PC-3 (cell line): Measurements from ENCODE around the gene SCAMP4. TPM values are rescaled to one million over a fixed set of nuclear protein-coding genes. Genes with fewer than 3 reads are reported as not detected.

ENCODE experiments used
- ATAC-seq: fragments of 200-7000 bp; cut with Tn5 transposase; 2 replicates; pipeline ENCODE4 v1.9.1; 2020; ENCODE audit warnings: mild to moderate bottlenecking, moderate library complexity
- BruUV-seq: library from RNA; stranded (reverse); fragments of 400-500 nt; replicated peaks from 2 replicates; lab custom pipeline; 2021; lab: Mats Ljungman, UMichigan
- CTCF ChIA-PET: fragments of 300-600 bp; sonication (Branson Sonifier 250); formaldehyde crosslinking; loops from one replicate; lab custom pipeline; 2022; ENCODE audit warnings: antibody characterized with exemption; lab: Charles Lee
- POLR2A ChIA-PET: fragments of 300-600 bp; sonication (Branson Sonifier 250); formaldehyde crosslinking; loops from one replicate; lab custom pipeline; 2022; ENCODE audit warnings: antibody characterized with exemption; ENCODE audit not compliant: unreplicated experiment; lab: Charles Lee
- DNase-seq: peaks from one replicate; pipeline ENCODE4 v3.0.0-alpha.2; 2015
- H2AFZ ChIP-seq: fragments of 300-600 bp; sonication (generic); 2 replicates; pipeline ENCODE4 v1.6.0; 2016; ENCODE audit warnings: antibody characterized with exemption, low read length
- H3F3A ChIP-seq: fragments of 300-600 bp; sonication (generic); one replicate; pipeline ENCODE4 v1.6.0; 2017; ENCODE audit warnings: antibody characterized with exemption, low read length, control low read depth, mild to moderate bottlenecking; ENCODE audit not compliant: unreplicated experiment
- H3K27ac ChIP-seq: fragments of 300-600 bp; sonication (generic); 2 replicates; pipeline ENCODE4 v1.5.1; 2016; ENCODE audit warnings: mild to moderate bottlenecking, low read length
- H3K27me3 ChIP-seq: fragments of 300-600 bp; sonication (generic); 2 replicates; pipeline ENCODE4 v1.6.1; 2016; ENCODE audit warnings: low read length, mixed read lengths
- H3K36me3 ChIP-seq: fragments of 300-600 bp; sonication (generic); 2 replicates; pipeline ENCODE4 v1.6.1; 2016; ENCODE audit warnings: low read depth, mixed run types, low read length, mixed read lengths
- H3K4me1 ChIP-seq: fragments of 300-600 bp; sonication (generic); 2 replicates; pipeline ENCODE4 v1.5.1; 2016; ENCODE audit warnings: low read length; ENCODE audit not compliant: insufficient read depth
- H3K4me2 ChIP-seq: fragments of 300-600 bp; sonication (generic); 2 replicates; pipeline ENCODE4 v1.6.0; 2016; ENCODE audit warnings: low read length
- H3K4me3 ChIP-seq: fragments of 300-600 bp; sonication (generic); 2 replicates; pipeline ENCODE4 v1.5.1; 2016; ENCODE audit warnings: mild to moderate bottlenecking, low read length, mixed read lengths
- H3K79me2 ChIP-seq: fragments of 300-600 bp; sonication (generic); 2 replicates; pipeline ENCODE4 v1.6.1; 2017; ENCODE audit warnings: low read length, mixed read lengths
- H3K9ac ChIP-seq: fragments of 300-600 bp; sonication (generic); 2 replicates; pipeline ENCODE4 v1.6.0; 2016; ENCODE audit warnings: mild to moderate bottlenecking, low read length
- H3K9me2 ChIP-seq: fragments of 300-600 bp; sonication (generic); replicated peaks from 2 replicates; pipeline ENCODE4 v1.6.1; 2016; ENCODE audit warnings: mixed run types, low read length, mixed read lengths
- H3K9me3 ChIP-seq: fragments of 300-600 bp; sonication (generic); 2 replicates; pipeline ENCODE4 v1.6.1; 2016; ENCODE audit warnings: low read length, mixed read lengths
- H4K20me1 ChIP-seq: fragments of 300-600 bp; sonication (generic); 2 replicates; pipeline ENCODE4 v1.6.1; 2016; ENCODE audit warnings: low read length, mixed read lengths
- CTCF ChIP-seq: fragments of 300-600 bp; sonication (generic); conservative IDR thresholded peaks from 2 replicates; pipeline ENCODE4 v1.5.1; 2017; ENCODE audit warnings: antibody characterized with exemption, low read depth, mild to moderate bottlenecking, low read length
- EZH2 ChIP-seq: fragments of 300-600 bp; sonication (generic); IDR thresholded peaks from one replicate; pipeline ENCODE4 v1.6.1; 2017; ENCODE audit warnings: antibody characterized with exemption, mild to moderate bottlenecking, low read length; ENCODE audit not compliant: unreplicated experiment
- EZH2phosphoT487 ChIP-seq: fragments of 300-600 bp; sonication (generic); IDR thresholded peaks from 2 replicates; pipeline ENCODE4 v1.6.1; 2018; ENCODE audit warnings: mild to moderate bottlenecking, antibody characterized with exemption, low read length, borderline replicate concordance
- intact Hi-C: fragments of 100-400 bp; cut with micrococcal nuclease; formaldehyde crosslinking; loops from 2 replicates; pipeline ENCODE4 v1.9.0; 2023
- total RNA-seq: library from RNA; depleted of rRNA; stranded (reverse); fragments of >200 nt; gene quantifications from 2 replicates; pipeline ENCODE4 v1.2.3, GENCODE V29; 2014

Gene SCAMP4
- total RNA-seq, 1 experiment from 2014 or later: 61.5 TPM

- no peak overlapping the region for H3K4me2 ChIP-seq
- no TSS peak for BruUV-seq
- ChIA-PET CTCF (no interaction called here), POLR2A (no interaction called here)
- H4K20me1 ChIP-seq: no peaks in the 10 kb centered on the region
- intact Hi-C loops: no loop called here
- no peak overlapping the region for H3K4me3 ChIP-seq
- ATAC-seq: no peak
- H3F3A ChIP-seq: no peaks in the 10 kb centered on the region
- H3K9me2 ChIP-seq: no peaks in the 10 kb centered on the region
- H3K4me1 ChIP-seq: peaks cover 10% of the 10 kb centered on the region; the same call in 1 of the 2 replicates
- DNase-seq: no peak
- no peak overlapping the region for H2AFZ ChIP-seq
- no peaks in the 10 kb centered on the region for H3K9me3 ChIP-seq
- H3K9ac ChIP-seq: no peak overlapping the region
- H3K27ac ChIP-seq: no peak overlapping the region
- no peaks in the 10 kb centered on the region for H3K36me3 ChIP-seq
- H3K27me3 ChIP-seq: no peaks in the 10 kb centered on the region
- TF ChIP-seq EZH2 (no peak), EZH2phosphoT487 (no peak), CTCF (no peak)
- H3K79me2 ChIP-seq: peaks cover 38% of the 10 kb centered on the region
Observed at GRCh38 chr19:1871140-1871597, 34.0 kb upstream of the SCAMP4 start.

GRCh38 chr19:1871630-1872029 is 33.6 kb upstream of the SCAMP4 start:
- no peaks in the 10 kb centered on the region for H3K27me3 ChIP-seq
- no peaks in the 10 kb centered on the region for H3K9me2 ChIP-seq
- ATAC-seq (no peak), DNase-seq (no peak)
- H4K20me1 ChIP-seq: no peaks in the 10 kb centered on the region
- H3K4me2 ChIP-seq: no peak overlapping the region
- peaks cover 38% of the 10 kb centered on the region for H3K79me2 ChIP-seq
- H3K36me3 ChIP-seq: no peaks in the 10 kb centered on the region
- H3K4me1 ChIP-seq: peaks cover 10% of the 10 kb centered on the region; the same call in 1 of the 2 replicates
- TF ChIP-seq CTCF: no peak
- no peak for TF ChIP-seq EZH2
- no peak for TF ChIP-seq EZH2phosphoT487
- H3K4me3 ChIP-seq: no peak overlapping the region
- intact Hi-C loops: no loop called here
- no TSS peak for BruUV-seq
- ChIA-PET POLR2A (no interaction called here), CTCF (no interaction called here)
- no peaks in the 10 kb centered on the region for H3F3A ChIP-seq
- H3K9me3 ChIP-seq: no peaks in the 10 kb centered on the region
- no peak overlapping the region for H2AFZ ChIP-seq
- H3K27ac ChIP-seq: no peak overlapping the region
- H3K9ac ChIP-seq: no peak overlapping the region

- intact Hi-C loops: no loop called here
- TF ChIP-seq EZH2phosphoT487 (no peak), EZH2 (no peak), CTCF (no peak)
- Histone ChIP-seq H3K27ac (no peak overlapping the region), H4K20me1 (no peaks in the 10 kb centered on the region), H3K9me3 (no peaks in the 10 kb centered on the region), H3K36me3 (no peaks in the 10 kb centered on the region), H3K4me3 (peak overlapping the region; percentile 93; the same call in 1 of the 2 replicates), H3K9ac (no peak overlapping the region), H2AFZ (no peak overlapping the region), H3K4me2 (peak overlapping the region; percentile 98; the same call in 1 of the 2 replicates), H3K27me3 (no peaks in the 10 kb centered on the region), H3F3A (no peaks in the 10 kb centered on the region), H3K4me1 (peaks cover 10% of the 10 kb centered on the region; the same call in 1 of the 2 replicates), H3K79me2 (peaks cover 38% of the 10 kb centered on the region), H3K9me2 (no peaks in the 10 kb centered on the region)
- DNase-seq (no peak), ATAC-seq (no peak)
- BruUV-seq: no TSS peak
- ChIA-PET CTCF (no interaction called here), POLR2A (no interaction called here)
Observed at GRCh38 chr19:1872807-1873523, 32.2 kb upstream of the SCAMP4 start.
